Stomach (tissue), 4 donors: ENCODE measurements around the gene TRIM2.

ENCODE experiments used
- CTCF ChIP-seq, 7 experiments: fragments of 450-650 bp in 4 of 7; fragments of 200-600 bp in 3 of 7; sonication (generic) in 3 of 7; IDR thresholded peaks; one replicate each; pipeline ENCODE4 v1.5.1; 2016 to 2019; ENCODE audit warnings: antibody characterized with exemption in 7 of 7, control low read depth in 2 of 7, mild to moderate bottlenecking in 1 of 7
- EP300 ChIP-seq: sonication (generic); formaldehyde crosslinking; IDR thresholded peaks from one replicate; pipeline ENCODE4 v1.6.1; 2017; ENCODE audit warnings: antibody characterized with exemption
- POLR2A ChIP-seq, 4 donors: fragments of 450-650 bp; IDR thresholded peaks; one replicate each; pipeline ENCODE4 v1.6.1; 2016; ENCODE audit warnings: antibody characterized with exemption in 4 of 4, control low read depth in 2 of 4, mild to moderate bottlenecking in 1 of 4, moderate library complexity in 1 of 4

GRCh38 chr4:153232768-153233167 is 28.5 kb downstream of the TRIM2 start:
- TF ChIP-seq CTCF (IDR thresholded peaks at IDR 0.05) = peak in 3 of 7 experiments; percentile 11 to 38 (median 17)
- no peak for TF ChIP-seq EP300
- TF ChIP-seq POLR2A (IDR thresholded peaks at IDR 0.05) = no peak
